HCT116 (cell line): ENCODE results near the gene MSMP.

Experiments used
- CBX3 ChIP-seq: IDR thresholded peaks from 2 replicates; pipeline ENCODE4 v1.6.1; 2012; ENCODE audit warnings: low read depth
- CEBPB ChIP-seq: IDR thresholded peaks from 2 replicates; pipeline ENCODE4 v1.6.1; 2012; ENCODE audit warnings: low read depth
- CTCF ChIP-seq, 3 experiments: fragments of 200-600 bp in 1 of 3; sonication (generic) in 1 of 3; IDR thresholded peaks in 2 of 3; conservative IDR thresholded peaks in 1 of 3; 2 replicates each; pipeline ENCODE4 v1.5.1; 2012 to 2017; ENCODE audit warnings: low read depth in 2 of 3, low read length in 2 of 3, antibody characterized with exemption in 1 of 3, borderline replicate concordance in 1 of 3, control low read depth in 1 of 3, mild to moderate bottlenecking in 1 of 3, mixed read lengths in 1 of 3, mixed run types in 1 of 3, moderate library complexity in 1 of 3; ENCODE audit not compliant: insufficient read depth in 1 of 3
- EZH2 ChIP-seq: fragments of 200-600 bp; sonication (generic); IDR thresholded peaks from 2 replicates; pipeline ENCODE4 v1.6.1; 2017; ENCODE audit warnings: antibody characterized with exemption, mixed run types
- EZH2phosphoT487 ChIP-seq: fragments of 200-600 bp; IDR thresholded peaks from 2 replicates; pipeline ENCODE4 v1.6.1; 2018; ENCODE audit warnings: antibody characterized with exemption, borderline replicate concordance
- MAX ChIP-seq: IDR thresholded peaks from 2 replicates; pipeline ENCODE4 v1.6.1; 2012
- POLR2A ChIP-seq: IDR thresholded peaks from 2 replicates; pipeline ENCODE4 v1.7.0; 2011; ENCODE audit warnings: borderline replicate concordance; ENCODE audit not compliant: insufficient read depth, insufficient read length; ENCODE audit errors: extremely low read depth
- POLR2AphosphoS5 ChIP-seq: IDR thresholded peaks from 2 replicates; pipeline ENCODE4 v1.6.1; 2011; ENCODE audit warnings: mild to moderate bottlenecking, low read depth, low read length, moderate library complexity
- RAD21 ChIP-seq: IDR thresholded peaks from 2 replicates; pipeline ENCODE4 v1.6.1; 2012; ENCODE audit warnings: low read depth, mild to moderate bottlenecking
- REST ChIP-seq: IDR thresholded peaks from 2 replicates; pipeline ENCODE4 v1.6.1; 2012; ENCODE audit warnings: low read depth
- SRF ChIP-seq: IDR thresholded peaks from 2 replicates; pipeline ENCODE4 v1.6.1; 2012; ENCODE audit warnings: low read depth
- ZNF274 ChIP-seq: fragments of 200-500 bp; sonication (Bioruptor generic); IDR thresholded peaks from 2 replicates; pipeline ENCODE4 v1.6.1; 2014; ENCODE audit warnings: mild to moderate bottlenecking, low read depth, low read length, inconsistent platforms

GRCh38 chr9:35774907-35775635, 21.0 kb upstream of the MSMP start:
- TF ChIP-seq ZNF274 (no peak), CTCF (IDR thresholded peaks at IDR 0.05 in 2 of 3, conservative IDR thresholded peaks at IDR 0.05 in 1 of 3; ENCODE audit: borderline replicate concordance in 1 of 3, insufficient read depth in 1 of 3, low read depth in 2 of 3, low read length in 2 of 3) (no peak), CEBPB (no peak), EZH2 (no peak), REST (no peak), POLR2AphosphoS5 (no peak), RAD21 (no peak), POLR2A (no peak), SRF (no peak), MAX (no peak), EZH2phosphoT487 (no peak), CBX3 (no peak)
